Measurements from ENCODE around the gene LDLRAP1. TPM values are rescaled to one million over a fixed set of nuclear protein-coding genes. Genes with fewer than 3 reads are reported as not detected.

The LDLRAP1 gene
- total RNA-seq, 1 experiment from 2014 or later = 16.3 TPM

GRCh38 chr1:25527226-25527846, 16.1 kb upstream of the LDLRAP1 start:
- TF ChIP-seq USF2 (CRISPR knock-in tag; IDR thresholded peaks at IDR 0.05) (no peak), ZMAT4 (CRISPR knock-in tag; IDR thresholded peaks at IDR 0.05) (no peak), ZNF121 (CRISPR knock-in tag; IDR thresholded peaks at IDR 0.05) (no peak), HMGXB4 (CRISPR knock-in tag; IDR thresholded peaks at IDR 0.05) (no peak), NFE2L1 (CRISPR knock-in tag; IDR thresholded peaks at IDR 0.05) (no peak), ZNF671 (CRISPR knock-in tag; IDR thresholded peaks at IDR 0.05) (no peak), ATF1 (CRISPR knock-in tag; IDR thresholded peaks at IDR 0.05) (no peak), GABPB1 (CRISPR knock-in tag; IDR thresholded peaks at IDR 0.05) (no peak), MAX (CRISPR knock-in tag; IDR thresholded peaks at IDR 0.05) (no peak), ZNF219 (CRISPR knock-in tag; IDR thresholded peaks at IDR 0.05; ENCODE audit: borderline replicate concordance) (no peak), FOXP4 (CRISPR knock-in tag; IDR thresholded peaks at IDR 0.05) (no peak), ZNF512 (CRISPR knock-in tag; IDR thresholded peaks at IDR 0.05; ENCODE audit: borderline replicate concordance) (no peak), CBFB (CRISPR knock-in tag; IDR thresholded peaks at IDR 0.05; ENCODE audit: low read depth) (no peak), HMGA2 (CRISPR knock-in tag; IDR thresholded peaks at IDR 0.05) (no peak), ZBTB21 (CRISPR knock-in tag; IDR thresholded peaks at IDR 0.05; ENCODE audit: borderline replicate concordance) (no peak), NFATC4 (CRISPR knock-in tag; IDR thresholded peaks at IDR 0.05) (no peak), ZNF263 (CRISPR knock-in tag; IDR thresholded peaks at IDR 0.05; ENCODE audit: low read depth) (no peak), OVOL2 (CRISPR knock-in tag; IDR thresholded peaks at IDR 0.05; ENCODE audit: borderline replicate concordance) (no peak)
- TF ChIP-seq, protein P1, sequence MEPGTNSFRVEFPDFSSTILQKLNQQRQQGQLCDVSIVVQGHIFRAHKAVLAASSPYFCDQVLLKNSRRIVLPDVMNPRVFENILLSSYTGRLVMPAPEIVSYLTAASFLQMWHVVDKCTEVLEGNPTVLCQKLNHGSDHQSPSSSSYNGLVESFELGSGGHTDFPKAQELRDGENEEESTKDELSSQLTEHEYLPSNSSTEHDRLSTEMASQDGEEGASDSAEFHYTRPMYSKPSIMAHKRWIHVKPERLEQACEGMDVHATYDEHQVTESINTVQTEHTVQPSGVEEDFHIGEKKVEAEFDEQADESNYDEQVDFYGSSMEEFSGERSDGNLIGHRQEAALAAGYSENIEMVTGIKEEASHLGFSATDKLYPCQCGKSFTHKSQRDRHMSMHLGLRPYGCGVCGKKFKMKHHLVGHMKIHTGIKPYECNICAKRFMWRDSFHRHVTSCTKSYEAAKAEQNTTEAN (CRISPR knock-in tag; IDR thresholded peaks at IDR 0.05) = no peak
- ATAC-seq = no peak
- H3K4me3 Mint-ChIP-seq = no peak overlapping the region
- peaks cover 12% of the 10 kb centered on the region for H3K9me3 Mint-ChIP-seq
- H3K27me3 Mint-ChIP-seq (ENCODE audit: low read depth) = no peaks in the 10 kb centered on the region
- peaks cover 3% of the 10 kb centered on the region; the same call in 1 of the 2 replicates for H3K4me1 Mint-ChIP-seq
- ChIA-PET CTCF (interaction anchor here (0.8 to 2.1 kb wide), 2 partner anchors 23 to 45 kb away, joined by 3 to 7 read pairs; no protein-coding TSS in a partner anchor), POLR2A (no interaction called here)
- no peak for DNase-seq (ENCODE audit: low spot score)
- H3K36me3 Mint-ChIP-seq = no peaks in the 10 kb centered on the region
- no peak overlapping the region for H3K27ac Mint-ChIP-seq

Data from WTC11 (cell line).